Colon (tissue), 2 donors: ENCODE measurements around the gene VPS50.
"Not testable (repeated sequence)": the region's sequence is repeated elsewhere in the genome, so short reads cannot be mapped to it uniquely, and the experiment has no call there.

Source experiments
- FAIRE-seq: peaks from 2 replicates; lab custom pipeline; 2012; peaks lifted over from hg19 to GRCh38; lab: Jason Lieb, UNC
- donor health status: control.
- donor health status: control.

The VPS50 gene

DNA sequence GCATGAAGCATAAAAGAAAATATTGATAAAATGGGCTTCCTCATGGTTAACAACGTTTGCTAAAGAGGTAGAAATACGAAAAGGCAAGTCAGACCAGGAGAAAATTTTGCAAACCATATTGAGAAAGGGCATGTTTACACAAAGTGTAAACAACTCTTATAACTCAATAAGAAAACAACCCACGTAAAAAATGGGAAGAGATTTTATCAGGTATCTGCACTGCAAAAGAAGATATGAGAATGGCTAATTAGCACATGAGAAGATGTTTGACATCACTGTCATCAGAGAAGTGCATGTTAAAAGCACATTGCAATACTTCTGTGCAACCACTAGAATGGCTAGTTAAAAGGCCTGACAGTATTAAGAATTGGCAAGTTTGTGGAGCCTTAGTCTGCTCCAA, 99.5 kb downstream of the VPS50 start:
- no peak for FAIRE-seq

DNA sequence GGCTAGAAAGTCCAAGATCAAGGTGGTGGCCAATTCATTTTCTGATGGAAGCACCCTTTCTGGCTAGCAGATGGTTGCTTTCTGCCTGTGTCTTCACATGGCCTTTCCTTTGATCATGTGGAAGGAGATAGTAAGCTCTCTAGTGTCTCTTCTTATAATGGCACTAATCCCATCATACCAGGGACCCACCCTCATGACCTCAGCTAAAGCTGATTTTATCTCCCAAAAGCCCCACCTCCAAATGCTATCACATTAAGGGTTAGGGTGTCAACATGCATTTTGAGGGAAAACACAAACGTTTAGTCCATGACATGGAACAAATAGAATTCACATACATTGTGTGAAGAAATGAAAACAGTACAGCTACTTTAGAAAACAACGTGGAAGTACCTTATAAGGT, 100.0 kb downstream of the VPS50 start:
- no peak for FAIRE-seq

DNA sequence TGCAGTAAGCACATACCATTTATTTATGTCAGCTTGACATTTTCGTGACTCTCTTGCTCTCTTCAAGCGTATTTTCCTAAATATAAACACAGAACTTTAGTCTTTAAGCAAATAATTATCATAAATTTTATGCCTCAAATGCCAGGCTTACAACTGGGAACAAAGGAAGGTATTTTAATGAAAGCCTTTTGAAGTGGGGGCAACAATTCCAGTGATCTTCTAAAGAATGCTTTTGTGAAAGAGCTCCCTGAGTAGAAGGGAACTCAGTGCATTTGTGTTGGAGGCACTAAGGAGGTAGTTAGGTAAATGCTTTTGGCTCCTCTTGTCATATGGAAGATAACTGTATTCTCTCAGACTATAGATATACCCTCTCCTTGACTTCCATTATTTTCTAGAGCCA, 104.9 kb downstream of the VPS50 start:
- FAIRE-seq: no peak

GRCh38 chr7:93342178-93342577, 110.0 kb downstream of the VPS50 start:
- not testable (repeated sequence) for FAIRE-seq

DNA sequence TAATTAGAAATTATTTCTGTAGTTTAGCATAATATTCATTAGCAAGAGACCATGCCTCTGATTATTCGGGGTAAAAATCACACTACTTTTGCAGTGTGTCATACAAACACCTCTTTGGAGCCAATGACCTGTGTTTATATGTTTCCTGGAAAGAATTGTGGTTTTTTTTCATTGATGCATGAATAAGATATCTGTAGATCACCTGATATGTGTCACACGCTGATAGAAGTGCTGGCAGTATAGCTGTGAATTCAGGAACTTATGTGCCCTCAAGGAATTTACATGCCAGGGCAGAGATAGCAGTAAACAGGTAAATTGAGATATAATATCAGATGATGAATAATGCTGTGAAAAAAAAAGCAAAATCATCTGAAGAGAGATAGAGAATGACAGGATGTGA, 118.2 kb downstream of the VPS50 start:
- no peak for FAIRE-seq

GRCh38 chr7:93352881-93353280, 120.7 kb downstream of the VPS50 start:
- no peak for FAIRE-seq

DNA sequence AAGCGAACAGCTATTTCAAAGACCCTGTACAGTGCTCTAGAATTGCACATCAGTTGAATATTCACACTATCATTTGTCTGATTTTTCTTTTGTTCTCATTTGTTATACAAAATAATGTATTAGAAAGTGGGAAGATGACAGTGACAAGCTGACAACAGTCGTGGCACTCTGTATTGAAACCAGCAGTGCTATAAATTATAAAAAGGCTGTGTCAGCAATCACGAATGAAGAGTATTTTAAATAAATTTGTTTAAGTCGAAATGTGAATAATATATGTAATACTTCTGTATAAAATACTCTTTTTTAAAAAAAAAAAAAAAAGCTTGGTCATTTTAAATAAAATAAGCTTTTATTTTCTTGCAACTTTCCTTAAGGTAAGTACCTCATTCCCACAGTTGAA, 122.6 kb downstream of the VPS50 start:
- no peak for FAIRE-seq

GRCh38 chr7:93359520-93360198, 127.5 kb downstream of the VPS50 start:
- no peak for FAIRE-seq

DNA sequence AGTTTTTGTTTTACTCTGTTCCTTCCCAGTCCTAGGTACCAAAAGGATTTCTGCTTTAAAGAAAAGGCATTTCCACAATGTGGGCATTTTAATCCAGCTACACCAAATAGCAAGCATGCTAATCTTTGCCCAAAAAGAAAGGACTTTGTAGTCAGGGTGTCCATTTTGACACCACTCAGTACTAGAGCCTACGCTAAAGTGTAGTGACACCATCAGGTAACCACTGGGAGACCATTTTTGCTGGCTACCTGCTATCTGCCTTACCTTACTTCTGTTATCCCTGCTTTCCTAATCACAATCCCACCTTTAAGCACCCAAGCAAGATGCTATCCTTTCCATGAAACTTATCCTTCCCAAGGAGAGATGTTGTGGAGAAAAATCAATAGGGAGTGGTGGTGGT, 129.7 kb downstream of the VPS50 start:
- no peak for FAIRE-seq

GRCh38 chr7:93364806-93365205, 132.6 kb downstream of the VPS50 start:
- FAIRE-seq: no peak

DNA sequence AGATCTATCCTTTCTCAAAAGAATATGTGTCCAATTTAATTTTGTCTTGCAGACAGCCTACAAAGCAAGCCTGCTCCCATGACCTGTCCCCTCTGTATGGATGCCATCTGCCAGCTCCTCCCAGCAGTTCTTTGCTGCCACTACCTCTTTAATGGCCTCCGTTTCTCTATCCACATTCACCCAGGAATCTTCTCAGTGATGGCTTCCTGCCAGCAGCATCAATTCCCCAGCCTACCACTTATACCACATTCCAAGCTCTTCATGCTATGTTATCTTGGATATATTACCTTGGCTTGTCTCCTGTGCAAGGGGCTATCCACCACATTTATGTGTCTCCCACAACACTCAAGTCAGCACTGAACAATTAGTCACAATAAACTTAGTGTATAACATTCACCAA, 133.2 kb downstream of the VPS50 start:
- FAIRE-seq: no peak

DNA sequence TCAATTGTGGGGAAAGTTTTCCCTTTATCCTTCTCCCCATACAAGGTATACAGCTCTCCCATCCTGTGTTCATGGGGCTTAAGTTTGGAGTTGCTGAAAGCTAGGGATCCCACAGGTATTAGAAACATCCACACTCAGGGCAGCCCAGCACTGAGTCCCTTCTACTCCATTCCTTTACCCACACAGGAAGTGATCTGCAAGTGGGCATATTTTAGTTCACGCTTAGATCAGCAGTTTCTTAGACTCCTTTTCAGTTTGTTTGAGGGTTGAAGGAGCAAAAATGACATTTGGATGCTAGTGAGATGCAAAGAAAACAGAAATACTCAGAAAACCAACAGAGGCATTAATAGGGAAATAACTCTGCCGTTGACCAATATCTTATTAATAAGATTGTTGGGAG, 134.7 kb downstream of the VPS50 start:
- FAIRE-seq: no peak

GRCh38 chr7:93367254-93367653, 135.1 kb downstream of the VPS50 start:
- no peak for FAIRE-seq

- not testable (repeated sequence) for FAIRE-seq
Measured at GRCh38 chr7:93370937-93371336, 138.8 kb downstream of the VPS50 start.

- FAIRE-seq: no peak
Measured at GRCh38 chr7:93373537-93373936, 141.4 kb downstream of the VPS50 start.

GRCh38 chr7:93374345-93374940, 142.3 kb downstream of the VPS50 start:
- FAIRE-seq: no peak

DNA sequence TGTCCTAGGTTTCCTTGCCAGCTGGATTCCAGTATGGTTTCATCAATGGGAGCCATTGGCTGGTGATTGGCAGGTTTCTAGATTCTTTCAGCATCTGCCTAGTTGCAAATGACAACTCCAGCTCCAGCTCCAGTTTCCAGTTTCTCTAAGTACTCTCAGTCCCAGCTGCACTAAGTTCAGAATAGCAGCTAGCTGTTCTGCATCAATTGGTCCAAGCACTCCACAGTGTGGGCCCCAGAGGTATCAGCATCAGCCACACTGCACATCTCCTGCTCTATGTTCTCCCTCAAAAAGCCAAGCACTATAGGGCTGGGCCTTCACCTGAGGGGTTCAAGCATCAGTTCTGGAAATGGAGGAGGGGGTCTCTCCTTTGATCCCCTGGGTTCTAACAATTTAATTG, 143.4 kb downstream of the VPS50 start:
- no peak for FAIRE-seq

- FAIRE-seq: no peak
Measured at GRCh38 chr7:93378131-93378760, 146.1 kb downstream of the VPS50 start.

GRCh38 chr7:93382362-93382761, 150.2 kb downstream of the VPS50 start:
- no peak for FAIRE-seq

DNA sequence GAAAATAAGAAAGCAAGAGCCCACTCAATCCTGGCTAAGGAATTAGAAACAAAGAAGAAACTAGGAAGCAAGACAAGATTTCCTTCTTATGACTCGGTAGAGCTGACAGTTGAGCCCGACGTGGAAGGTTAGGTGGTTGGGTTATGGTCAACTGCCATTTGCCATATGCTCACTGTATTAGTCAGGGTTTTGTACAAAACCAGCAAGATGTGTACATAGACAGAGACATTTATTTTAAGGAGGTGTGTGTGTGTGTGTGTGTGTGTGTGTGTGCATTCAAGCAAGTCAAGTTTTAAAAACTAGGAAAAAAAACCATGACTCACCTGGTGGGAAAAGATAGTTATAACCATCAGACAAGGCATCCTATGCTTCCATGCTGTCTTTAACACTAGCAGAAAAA, 158.5 kb downstream of the VPS50 start:
- FAIRE-seq: no peak

DNA sequence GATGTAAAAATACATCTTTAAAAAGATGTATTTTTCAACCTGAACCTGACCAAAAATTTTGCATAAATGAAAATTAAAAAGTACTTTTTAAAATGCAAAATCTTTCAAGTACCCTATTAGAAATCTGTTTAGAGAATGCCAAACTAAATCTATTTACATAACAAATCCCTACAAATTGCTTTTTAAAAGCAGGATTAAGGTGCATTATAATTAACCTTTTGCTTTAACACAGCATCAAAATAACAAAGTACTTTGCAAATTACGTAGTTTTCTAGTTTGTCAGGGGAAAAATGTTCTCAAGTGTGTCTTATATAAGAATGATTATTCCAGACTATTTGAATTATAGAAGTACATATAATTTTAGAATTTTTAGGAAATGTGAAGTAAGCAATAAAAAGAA, 160.8 kb downstream of the VPS50 start:
- FAIRE-seq: no peak

- no peak for FAIRE-seq
Measured at GRCh38 chr7:93399642-93400041, 167.5 kb downstream of the VPS50 start.

- no peak for FAIRE-seq
Measured at GRCh38 chr7:93402944-93403343, 170.8 kb downstream of the VPS50 start.

- FAIRE-seq: no peak
Measured at GRCh38 chr7:93407239-93407638, 175.1 kb downstream of the VPS50 start.
